ENCODE data around the gene HJURP.

The HJURP gene

GRCh38 chr2:233836359-233836758, 18.0 kb downstream of the HJURP start:
- Histone ChIP-seq H4K5ac (ENCODE audit: low read length) (no peak overlapping the region), H3K4ac (ENCODE audit: low read depth, low read length) (no peak overlapping the region), H2AK5ac (ENCODE audit: low read length) (no peak overlapping the region), H3K18ac (ENCODE audit: low read length) (no peak overlapping the region), H3K27me3 (ENCODE audit: insufficient read depth, low read length, poor library complexity) (no peaks in the 10 kb centered on the region), H3K23ac (ENCODE audit: low read length) (no peak overlapping the region), H3K79me1 (ENCODE audit: low read length) (peaks cover 15% of the 10 kb centered on the region), H2BK5ac (ENCODE audit: low read length) (no peak overlapping the region), H3K4me1 (ENCODE audit: control insufficient read depth, low read depth, low read length) (no peaks in the 10 kb centered on the region), H4K8ac (ENCODE audit: low read depth, low read length) (no peak overlapping the region), H3K4me3 (ENCODE audit: low read length) (no peak overlapping the region), H2BK120ac (ENCODE audit: low read depth, low read length) (no peak overlapping the region), H3K79me2 (ENCODE audit: control insufficient read depth, insufficient read depth, low read length) (peaks cover 38% of the 10 kb centered on the region), H3K9ac (ENCODE audit: low read length) (no peak overlapping the region), H3K27ac (ENCODE audit: low read depth, low read length) (no peak overlapping the region), H3K56ac (ENCODE audit: low read length) (no peak overlapping the region), H3K36me3 (ENCODE audit: control insufficient read depth, insufficient read depth, low read length) (peaks cover 22% of the 10 kb centered on the region), H2BK15ac (replicated peaks; ENCODE audit: low read depth) (no peak overlapping the region), H3K4me2 (ENCODE audit: low read length) (no peak overlapping the region)
- DNase-seq = no peak
- no CpG with 5 or more reads among the region's 7 CpGs for WGBS (ENCODE audit: extremely low coverage, insufficient coverage, low lambda C conversion rate)

DNA sequence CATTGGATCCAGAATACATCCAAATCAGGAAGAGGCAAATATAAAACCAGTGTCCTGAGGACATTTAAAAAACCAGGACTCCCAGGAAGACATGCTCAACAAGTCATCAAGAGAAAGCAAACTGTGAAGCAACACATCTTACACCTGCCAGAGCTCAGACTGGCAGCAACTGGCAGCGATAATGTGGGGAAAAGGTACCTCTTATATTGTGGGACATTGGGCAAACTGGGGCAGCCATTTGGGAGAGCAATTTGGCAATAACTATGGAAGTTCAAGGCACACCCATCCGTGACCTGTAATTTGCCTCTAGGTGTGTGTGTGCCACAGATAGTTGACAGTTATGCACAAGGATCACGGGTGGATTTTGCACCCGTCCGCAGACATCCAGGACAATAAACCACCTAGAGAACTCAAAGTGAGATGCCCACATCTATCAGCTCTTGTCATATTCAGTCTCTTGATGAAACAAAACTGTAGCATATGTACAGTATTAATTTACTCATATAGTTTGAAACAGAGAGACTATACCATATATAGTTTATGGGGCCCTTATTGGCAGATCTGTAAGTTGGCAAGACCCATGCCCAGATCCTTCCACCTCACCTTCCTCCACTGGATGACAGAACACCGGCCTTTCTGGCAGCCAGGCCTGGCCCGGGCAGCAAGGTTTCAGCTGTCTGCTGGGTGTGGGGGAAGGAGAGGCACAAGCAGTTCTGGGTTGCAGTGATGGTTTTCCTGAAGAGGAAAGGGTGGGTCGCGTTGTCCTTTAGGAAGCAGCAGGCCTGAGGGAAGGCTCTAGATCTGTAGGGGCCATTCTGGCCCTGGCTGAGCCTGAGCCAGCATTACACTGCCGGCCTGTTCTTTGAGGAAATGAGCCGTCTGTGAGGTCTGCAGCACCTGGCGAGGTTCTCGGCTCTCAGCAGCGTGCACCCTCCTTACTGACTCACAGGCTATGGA, 18.8 kb downstream of the HJURP start:
- no peak overlapping the region for H2AK5ac ChIP-seq (ENCODE audit: low read length)
- H3K79me1 ChIP-seq (ENCODE audit: low read length) = peaks cover 15% of the 10 kb centered on the region
- H4K5ac ChIP-seq (ENCODE audit: low read length) = no peak overlapping the region
- H3K23ac ChIP-seq (ENCODE audit: low read length) = no peak overlapping the region
- no peaks in the 10 kb centered on the region for H3K4me1 ChIP-seq (ENCODE audit: control insufficient read depth, low read depth, low read length)
- no CpG with 5 or more reads among the region's 14 CpGs for WGBS (ENCODE audit: extremely low coverage, insufficient coverage, low lambda C conversion rate)
- H3K36me3 ChIP-seq (ENCODE audit: control insufficient read depth, insufficient read depth, low read length) = peaks cover 18% of the 10 kb centered on the region
- no peak overlapping the region for H2BK5ac ChIP-seq (ENCODE audit: low read length)
- H3K27ac ChIP-seq (ENCODE audit: low read depth, low read length) = no peak overlapping the region
- H3K27me3 ChIP-seq (ENCODE audit: insufficient read depth, low read length, poor library complexity) = no peaks in the 10 kb centered on the region
- no peak overlapping the region for H3K4me3 ChIP-seq (ENCODE audit: low read length)
- H3K79me2 ChIP-seq (ENCODE audit: control insufficient read depth, insufficient read depth, low read length) = peaks cover 29% of the 10 kb centered on the region
- no peak overlapping the region for H2BK15ac ChIP-seq (replicated peaks; ENCODE audit: low read depth)
- no peak overlapping the region for H3K56ac ChIP-seq (ENCODE audit: low read length)
- no peak overlapping the region for H3K4me2 ChIP-seq (ENCODE audit: low read length)
- no peak overlapping the region for H3K9ac ChIP-seq (ENCODE audit: low read length)
- H4K8ac ChIP-seq (ENCODE audit: low read depth, low read length) = no peak overlapping the region
- no peak overlapping the region for H2BK120ac ChIP-seq (ENCODE audit: low read depth, low read length)
- no peak overlapping the region for H3K18ac ChIP-seq (ENCODE audit: low read length)
- H3K4ac ChIP-seq (ENCODE audit: low read depth, low read length) = no peak overlapping the region
- no peak for DNase-seq

GRCh38 chr2:233833345-233833744, 21.0 kb downstream of the HJURP start:
- H3K4me3 ChIP-seq (ENCODE audit: low read length) = no peak overlapping the region
- peaks cover 7% of the 10 kb centered on the region for H3K79me1 ChIP-seq (ENCODE audit: low read length)
- H3K27ac ChIP-seq (ENCODE audit: low read depth, low read length) = no peak overlapping the region
- no peak for DNase-seq
- H3K18ac ChIP-seq (ENCODE audit: low read length) = no peak overlapping the region
- no peak overlapping the region for H4K5ac ChIP-seq (ENCODE audit: low read length)
- H2BK120ac ChIP-seq (ENCODE audit: low read depth, low read length) = no peak overlapping the region
- no peak overlapping the region for H2BK5ac ChIP-seq (ENCODE audit: low read length)
- peaks cover 8% of the 10 kb centered on the region for H3K79me2 ChIP-seq (ENCODE audit: control insufficient read depth, insufficient read depth, low read length)
- H3K36me3 ChIP-seq (ENCODE audit: control insufficient read depth, insufficient read depth, low read length) = peaks cover 14% of the 10 kb centered on the region
- H3K23ac ChIP-seq (ENCODE audit: low read length) = no peak overlapping the region
- H3K9ac ChIP-seq (ENCODE audit: low read length) = no peak overlapping the region
- H2BK15ac ChIP-seq (replicated peaks; ENCODE audit: low read depth) = no peak overlapping the region
- no peak overlapping the region for H3K56ac ChIP-seq (ENCODE audit: low read length)
- H4K8ac ChIP-seq (ENCODE audit: low read depth, low read length) = no peak overlapping the region
- no peak overlapping the region for H2AK5ac ChIP-seq (ENCODE audit: low read length)
- no peak overlapping the region for H3K4ac ChIP-seq (ENCODE audit: low read depth, low read length)
- no peaks in the 10 kb centered on the region for H3K27me3 ChIP-seq (ENCODE audit: insufficient read depth, low read length, poor library complexity)
- H3K4me1 ChIP-seq (ENCODE audit: control insufficient read depth, low read depth, low read length) = no peaks in the 10 kb centered on the region
- no CpG with 5 or more reads among the region's 10 CpGs for WGBS (ENCODE audit: extremely low coverage, insufficient coverage, low lambda C conversion rate)
- no peak overlapping the region for H3K4me2 ChIP-seq (ENCODE audit: low read length)

DNA sequence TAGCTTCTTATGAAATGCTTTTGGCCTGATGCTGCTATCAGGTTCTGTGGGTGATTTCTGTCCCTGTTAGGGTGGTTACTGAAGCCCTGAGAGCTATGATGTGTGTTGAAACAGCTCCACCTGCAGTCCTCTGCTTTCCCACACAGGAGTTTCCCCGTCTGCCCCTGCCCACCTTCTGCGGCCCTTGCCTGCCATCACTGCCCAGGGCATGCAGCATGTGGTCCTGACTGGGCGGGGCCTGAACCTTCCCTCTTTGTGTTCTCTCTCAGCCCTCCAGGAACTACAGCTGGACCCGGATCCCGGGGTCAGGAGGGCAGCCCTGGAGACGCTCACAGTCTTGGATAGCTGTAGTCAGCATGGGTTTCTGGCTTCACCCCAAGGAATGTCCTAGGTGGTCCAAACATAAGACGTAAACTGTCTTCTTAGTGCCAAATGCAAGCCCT, 21.4 kb downstream of the HJURP start:
- Histone ChIP-seq H3K79me2 (ENCODE audit: control insufficient read depth, insufficient read depth, low read length) (peaks cover 3% of the 10 kb centered on the region), H3K4me3 (ENCODE audit: low read length) (no peak overlapping the region), H2BK120ac (ENCODE audit: low read depth, low read length) (no peak overlapping the region), H3K27me3 (ENCODE audit: insufficient read depth, low read length, poor library complexity) (no peaks in the 10 kb centered on the region), H3K9ac (ENCODE audit: low read length) (no peak overlapping the region), H3K18ac (ENCODE audit: low read length) (no peak overlapping the region), H4K5ac (ENCODE audit: low read length) (no peak overlapping the region), H3K27ac (ENCODE audit: low read depth, low read length) (no peak overlapping the region), H3K4me2 (ENCODE audit: low read length) (no peak overlapping the region), H3K56ac (ENCODE audit: low read length) (no peak overlapping the region), H3K4me1 (ENCODE audit: control insufficient read depth, low read depth, low read length) (no peaks in the 10 kb centered on the region), H3K36me3 (ENCODE audit: control insufficient read depth, insufficient read depth, low read length) (peaks cover 12% of the 10 kb centered on the region), H2AK5ac (ENCODE audit: low read length) (no peak overlapping the region), H2BK15ac (replicated peaks; ENCODE audit: low read depth) (no peak overlapping the region), H3K79me1 (ENCODE audit: low read length) (peaks cover 5% of the 10 kb centered on the region), H3K4ac (ENCODE audit: low read depth, low read length) (no peak overlapping the region), H3K23ac (ENCODE audit: low read length) (no peak overlapping the region), H4K8ac (ENCODE audit: low read depth, low read length) (no peak overlapping the region), H2BK5ac (ENCODE audit: low read length) (no peak overlapping the region)
- DNase-seq = peak; percentile 80
- WGBS (ENCODE audit: extremely low coverage, insufficient coverage, low lambda C conversion rate) = no CpG with 5 or more reads among the region's 7 CpGs

- Histone ChIP-seq H2AK5ac (ENCODE audit: low read length) (no peak overlapping the region), H3K9ac (ENCODE audit: low read length) (no peak overlapping the region), H3K4me2 (ENCODE audit: low read length) (no peak overlapping the region), H3K36me3 (ENCODE audit: control insufficient read depth, insufficient read depth, low read length) (peaks cover 10% of the 10 kb centered on the region), H4K5ac (ENCODE audit: low read length) (no peak overlapping the region), H2BK15ac (replicated peaks; ENCODE audit: low read depth) (no peak overlapping the region), H2BK120ac (ENCODE audit: low read depth, low read length) (no peak overlapping the region), H3K27me3 (ENCODE audit: insufficient read depth, low read length, poor library complexity) (no peaks in the 10 kb centered on the region), H3K27ac (ENCODE audit: low read depth, low read length) (no peak overlapping the region), H3K4ac (ENCODE audit: low read depth, low read length) (no peak overlapping the region), H3K18ac (ENCODE audit: low read length) (no peak overlapping the region), H4K8ac (ENCODE audit: low read depth, low read length) (no peak overlapping the region), H3K79me2 (ENCODE audit: control insufficient read depth, insufficient read depth, low read length) (no peaks in the 10 kb centered on the region), H3K56ac (ENCODE audit: low read length) (no peak overlapping the region), H3K79me1 (ENCODE audit: low read length) (peaks cover 3% of the 10 kb centered on the region), H3K4me1 (ENCODE audit: control insufficient read depth, low read depth, low read length) (no peaks in the 10 kb centered on the region), H3K4me3 (ENCODE audit: low read length) (no peak overlapping the region), H3K23ac (ENCODE audit: low read length) (no peak overlapping the region), H2BK5ac (ENCODE audit: low read length) (no peak overlapping the region)
- WGBS (ENCODE audit: extremely low coverage, insufficient coverage, low lambda C conversion rate) = no CpG with 5 or more reads among the region's 9 CpGs
- no peak for DNase-seq
Observed at GRCh38 chr2:233832414-233832813, 21.9 kb downstream of the HJURP start.
